NCI-H1048 (cell line): ENCODE measurements around the gene CLIC3.

ENCODE experiments used
- DNase-seq: peaks from one replicate; lab custom pipeline; 2025; lab: John Stamatoyannopoulos, UW

CLIC3 gene

DNA sequence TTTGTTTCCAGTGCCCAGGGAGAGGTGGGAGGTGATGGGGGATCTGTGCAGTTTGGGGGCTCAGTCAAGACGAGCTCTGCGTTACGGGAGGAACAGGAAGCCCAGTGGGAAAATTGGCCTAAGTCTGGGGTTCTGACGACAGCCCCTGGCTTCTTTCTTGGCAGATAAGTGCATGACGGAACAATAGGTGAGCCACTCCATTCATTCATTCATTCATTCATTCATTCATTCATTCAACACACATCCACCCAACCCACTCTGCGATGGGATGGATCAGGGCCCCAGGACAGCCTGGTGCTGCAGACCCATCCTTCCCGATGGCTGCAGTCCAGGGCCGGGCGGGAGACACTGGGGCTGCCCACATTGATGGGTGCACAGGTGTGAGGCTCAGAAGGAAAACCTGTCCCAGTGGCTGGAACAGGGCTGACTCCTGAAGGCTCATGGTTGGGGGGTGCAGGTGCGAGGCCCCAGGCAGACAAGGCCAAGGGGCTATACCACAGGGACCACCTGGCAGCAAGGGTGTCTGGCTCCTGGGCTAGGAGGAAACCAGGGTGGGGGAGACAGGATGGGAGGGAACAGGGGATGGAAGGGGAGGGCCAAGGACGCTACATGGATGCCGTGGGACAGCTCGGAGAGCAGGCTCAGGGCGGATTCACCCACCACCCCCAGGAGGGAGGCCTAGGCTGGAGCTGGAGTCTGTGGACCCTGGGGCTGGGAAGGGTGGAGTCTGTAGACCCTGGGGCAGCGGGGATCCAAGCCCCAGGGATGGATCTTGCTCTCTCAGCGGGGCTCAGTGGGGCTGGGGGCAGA is 15.5 kb downstream of the CLIC3 start:
- DNase-seq = no peak

DNA sequence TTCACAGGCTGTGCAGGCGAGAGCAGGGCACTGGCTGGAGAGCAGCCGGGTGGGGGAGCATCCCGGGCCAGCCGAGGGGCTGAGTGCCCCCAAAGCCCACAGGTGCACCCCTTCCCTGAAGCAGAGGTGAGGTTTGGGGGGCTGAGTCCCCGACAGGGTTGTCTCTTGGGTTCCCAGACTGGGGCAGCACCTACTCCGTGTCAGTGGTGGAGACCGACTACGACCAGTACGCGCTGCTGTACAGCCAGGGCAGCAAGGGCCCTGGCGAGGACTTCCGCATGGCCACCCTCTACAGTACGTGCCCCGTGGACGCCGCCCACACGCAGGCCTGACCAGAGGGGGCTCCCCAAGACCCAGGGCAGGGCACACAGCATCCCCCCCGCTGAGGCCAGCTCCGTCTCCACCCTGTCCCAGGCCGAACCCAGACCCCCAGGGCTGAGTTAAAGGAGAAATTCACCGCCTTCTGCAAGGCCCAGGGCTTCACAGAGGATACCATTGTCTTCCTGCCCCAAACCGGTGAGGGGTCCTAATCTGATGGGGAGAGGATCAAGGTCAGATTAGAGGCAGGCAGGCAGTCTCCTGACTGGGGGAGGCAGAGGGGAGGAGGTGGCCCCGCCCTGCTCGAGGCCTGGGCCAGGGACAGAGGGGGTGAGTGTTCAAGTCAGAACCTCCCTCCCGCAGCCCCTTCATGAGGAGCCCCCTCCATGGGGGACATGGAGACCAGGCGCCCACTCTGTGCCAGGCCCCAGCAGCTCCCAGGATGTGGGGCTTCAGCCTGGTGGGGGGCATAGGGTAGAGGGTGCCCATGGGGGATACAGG is 16.4 kb downstream of the CLIC3 start:
- no peak for DNase-seq

DNA sequence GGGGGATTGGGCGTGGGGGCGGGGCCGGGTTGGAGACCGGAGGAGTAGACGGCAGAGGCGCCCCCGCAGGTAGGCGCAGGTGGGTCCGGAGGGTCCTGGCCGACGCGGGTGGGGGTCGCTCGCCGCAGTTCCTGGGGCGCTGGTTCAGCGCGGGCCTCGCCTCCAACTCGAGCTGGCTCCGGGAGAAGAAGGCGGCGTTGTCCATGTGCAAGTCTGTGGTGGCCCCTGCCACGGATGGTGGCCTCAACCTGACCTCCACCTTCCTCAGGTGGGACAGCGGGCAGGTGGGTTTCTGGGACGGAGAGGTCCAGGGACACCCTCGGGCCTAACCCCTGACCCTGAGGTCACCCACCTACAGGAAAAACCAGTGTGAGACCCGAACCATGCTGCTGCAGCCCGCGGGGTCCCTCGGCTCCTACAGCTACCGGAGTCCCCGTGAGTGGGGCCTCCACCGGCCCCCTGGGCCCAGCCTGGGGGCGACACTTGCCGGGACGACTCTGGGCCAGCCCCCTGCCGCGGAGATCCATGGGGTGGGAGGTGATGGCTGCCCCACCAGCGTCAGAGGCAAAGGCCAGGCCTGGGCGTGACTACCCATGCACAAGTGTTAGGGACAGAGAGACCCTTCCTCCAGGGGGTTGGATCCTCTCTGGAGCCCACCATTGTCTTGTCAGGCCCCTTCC is 17.4 kb downstream of the CLIC3 start:
- no peak for DNase-seq

DNA sequence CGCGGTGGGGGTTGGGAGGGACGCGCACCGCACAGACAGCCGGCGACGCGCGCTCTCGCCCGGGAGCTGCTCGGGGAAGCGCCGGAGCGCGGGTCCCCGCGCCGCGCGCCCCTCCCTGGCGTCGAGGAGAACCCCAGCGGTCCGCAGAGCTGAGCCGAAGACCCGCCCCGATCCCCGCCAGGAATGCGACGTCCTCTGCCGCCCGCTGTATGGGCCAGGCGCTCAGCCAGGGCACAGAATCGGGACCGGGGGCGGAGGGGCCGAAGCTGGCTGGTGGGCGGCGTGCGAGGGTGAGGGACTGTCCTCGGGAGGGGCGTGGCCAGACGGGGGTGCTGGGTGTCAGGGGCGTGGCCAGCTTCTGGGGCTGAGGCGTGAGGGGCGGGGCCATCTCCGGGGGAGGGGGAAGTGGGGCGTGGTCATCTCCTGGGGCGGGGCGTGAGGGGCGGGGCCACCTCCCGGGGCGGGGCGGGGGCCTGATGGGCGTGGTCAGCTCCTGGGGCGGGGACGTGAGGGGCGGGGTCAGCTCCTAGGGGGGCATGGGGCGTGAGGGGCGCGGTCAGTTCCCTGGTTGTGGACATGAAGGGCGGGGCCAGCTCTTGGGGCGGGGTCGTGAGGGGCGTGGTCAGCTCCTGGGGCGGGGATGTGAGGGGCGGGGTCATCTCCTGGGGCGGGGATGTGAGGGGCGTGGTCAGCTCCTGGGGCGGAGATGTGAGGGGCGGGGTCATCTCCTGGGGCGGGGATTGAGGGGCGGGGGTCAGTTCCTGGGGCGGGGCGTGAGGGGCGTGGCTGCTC is 18.1 kb downstream of the CLIC3 start:
- DNase-seq = peak; percentile 80

DNA sequence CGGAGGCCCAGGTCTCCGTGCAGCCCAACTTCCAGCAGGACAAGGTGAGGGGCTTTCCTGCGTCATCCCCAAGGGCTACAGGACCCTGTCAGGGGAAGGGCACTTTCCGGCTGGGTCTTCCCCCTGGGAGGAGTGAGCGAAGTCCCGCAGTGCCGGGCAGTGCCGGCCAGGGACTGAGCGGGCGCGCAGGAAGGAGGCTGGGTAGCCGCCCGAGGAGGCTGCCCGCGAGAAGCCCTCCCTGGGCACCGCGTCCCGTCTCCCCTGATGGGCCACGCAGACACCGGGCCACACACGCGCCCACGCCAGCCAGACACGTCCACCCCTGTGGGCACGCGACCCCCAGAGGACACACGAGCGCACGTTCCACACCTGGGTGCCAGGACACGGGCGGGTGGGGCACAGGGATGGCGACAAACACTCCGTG is 18.7 kb downstream of the CLIC3 start:
- DNase-seq = no peak

DNA sequence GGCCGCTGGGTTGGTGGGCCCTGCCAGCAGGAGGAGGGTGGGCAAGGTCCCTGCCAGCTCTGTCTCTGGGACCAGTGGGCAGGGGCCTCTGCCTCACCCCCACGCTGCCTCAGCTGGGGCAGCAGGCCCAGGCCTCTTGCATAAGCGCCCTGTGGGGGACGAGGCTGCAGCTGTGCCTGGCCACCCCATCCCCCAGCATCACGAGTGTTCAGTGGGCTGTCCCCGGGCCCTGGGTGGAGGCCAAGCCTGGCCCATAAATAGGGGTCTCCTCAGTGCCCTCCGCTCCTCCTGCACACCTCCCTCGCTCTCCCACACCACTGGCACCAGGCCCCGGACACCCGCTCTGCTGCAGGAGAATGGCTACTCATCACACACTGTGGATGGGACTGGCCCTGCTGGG is 19.1 kb downstream of the CLIC3 start, which contains the start of gene PTGDS:
Gene PTGDS, plus strand, starts transcription at position 282 of the 400 bp plus-strand sequence. Its CDS starts 75 bp downstream, at position 357.
- DNase-seq = no peak

DNA sequence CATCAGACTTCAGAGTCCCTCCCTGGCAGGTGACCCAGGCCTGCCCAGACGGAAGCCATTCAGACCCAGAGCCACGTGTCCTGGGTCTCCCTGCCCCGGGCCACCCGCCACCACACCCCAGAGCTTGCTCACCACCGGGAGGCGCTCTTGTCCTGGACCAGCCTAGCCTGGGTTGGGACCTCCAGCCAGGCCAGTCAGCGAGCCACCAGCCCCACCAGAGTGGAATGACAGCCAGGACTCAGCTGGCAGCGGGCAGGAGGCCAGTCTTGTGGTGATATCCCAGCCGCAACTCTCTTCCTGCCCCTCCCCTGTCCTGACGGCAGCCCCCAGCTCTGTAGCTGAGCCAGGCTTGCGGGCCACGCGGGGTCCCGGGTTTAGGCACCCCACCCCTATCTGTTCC is 20.7 kb downstream of the CLIC3 start:
- DNase-seq = no peak

DNA sequence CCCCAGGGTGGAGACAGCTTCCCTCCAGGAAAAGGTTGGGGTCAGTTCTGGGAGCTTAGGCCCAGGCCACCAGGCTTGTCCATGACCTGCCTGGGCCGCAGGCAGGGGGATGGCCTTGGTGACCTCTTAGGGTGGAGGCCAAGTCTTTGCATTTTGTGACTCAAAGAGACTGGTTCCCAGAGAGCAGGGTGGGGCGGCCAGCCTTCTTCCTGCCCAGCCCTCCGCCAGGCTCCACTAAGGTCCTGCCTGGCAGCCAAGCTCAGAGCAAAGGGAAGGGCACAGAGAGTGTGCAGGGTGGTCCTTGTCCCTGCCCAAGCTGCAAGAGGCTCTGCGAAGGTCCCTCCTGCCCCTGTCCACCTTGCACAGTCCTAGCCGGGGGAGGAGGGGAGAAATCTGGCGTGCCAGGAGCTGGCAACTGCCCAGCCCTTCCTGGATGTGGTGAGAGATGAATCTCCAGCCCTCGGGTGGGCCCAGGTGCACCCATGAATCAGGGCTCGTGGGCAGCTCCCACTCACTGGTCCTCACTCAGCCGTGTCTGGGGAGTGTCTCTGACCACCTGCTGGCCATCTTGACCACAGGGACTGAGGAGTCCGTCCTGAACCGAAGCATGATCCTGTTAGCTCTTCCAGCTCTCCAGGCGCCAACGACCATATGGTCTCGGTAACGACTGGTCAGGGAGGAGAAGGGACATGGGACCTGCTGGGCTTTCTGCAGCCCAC is 21.4 kb downstream of the CLIC3 start:
- DNase-seq = no peak

DNA sequence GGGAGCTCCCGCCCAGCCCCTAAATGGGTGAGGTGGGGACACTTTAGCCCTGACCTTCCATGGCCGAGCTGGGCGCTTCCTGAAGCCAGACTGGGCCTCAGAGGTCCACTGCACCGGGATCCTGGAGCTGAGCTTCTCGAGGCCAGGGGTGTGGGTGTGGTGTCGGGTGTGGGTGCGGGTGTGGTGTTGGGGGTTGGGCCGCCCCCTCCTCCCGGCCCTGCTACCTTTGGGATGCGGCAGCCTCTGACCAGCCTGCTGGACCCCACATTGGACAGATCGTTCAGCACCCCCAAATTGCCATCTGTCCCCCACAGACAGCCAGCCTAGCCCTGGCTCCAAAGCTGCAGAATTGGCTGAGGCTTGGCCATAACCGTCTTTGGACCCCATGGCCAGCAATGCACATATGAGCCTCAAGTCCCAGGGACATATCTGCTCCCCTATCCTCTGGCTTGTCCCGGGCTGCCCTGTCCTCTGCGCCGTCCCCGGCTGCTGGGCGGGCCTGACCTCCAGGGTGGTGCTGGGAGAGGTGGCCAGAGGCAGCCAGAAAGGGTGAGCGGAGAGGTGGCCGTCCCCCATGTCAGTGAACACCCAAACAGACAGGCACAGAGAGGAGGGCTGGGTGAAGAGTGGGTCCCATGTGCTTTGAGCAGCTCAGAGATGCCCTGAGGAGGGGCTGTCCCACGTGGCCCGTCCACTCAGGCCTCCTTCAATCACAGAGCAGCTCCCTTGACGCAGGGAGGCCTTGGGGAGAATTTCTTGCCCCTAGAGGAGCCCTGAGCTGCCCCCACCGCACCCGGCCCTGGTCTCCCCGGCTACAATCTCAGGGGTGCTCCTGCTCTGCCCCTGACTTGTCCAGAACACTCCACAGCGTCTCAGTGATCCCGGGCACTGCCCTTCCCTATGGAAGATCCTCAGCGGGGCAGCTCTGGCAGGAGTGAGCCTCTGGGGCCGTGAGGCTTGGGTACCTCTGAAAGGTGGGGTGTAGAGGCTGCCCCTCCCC is 22.4 kb downstream of the CLIC3 start:
- DNase-seq = no peak

DNA sequence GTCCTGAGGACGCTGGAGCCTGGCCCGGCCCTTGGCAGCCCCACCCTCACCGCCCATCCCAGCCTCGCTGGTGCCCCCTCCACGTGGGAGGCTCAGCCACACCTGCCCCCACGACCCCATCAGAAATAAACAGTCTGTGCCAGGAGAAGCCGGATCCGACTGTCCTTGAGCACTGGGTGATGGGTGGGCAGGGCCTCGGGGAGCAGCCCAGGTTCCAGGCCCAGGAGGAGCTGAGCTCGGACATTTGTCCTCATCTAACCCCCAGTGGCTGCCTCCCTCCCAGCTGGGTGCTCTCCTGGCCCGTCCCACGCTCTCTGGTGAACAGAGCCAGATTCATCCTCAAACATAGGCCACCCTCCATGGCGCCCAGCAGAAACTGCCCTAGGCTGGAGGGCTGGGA is 23.6 kb downstream of the CLIC3 start:
- no peak for DNase-seq

DNA sequence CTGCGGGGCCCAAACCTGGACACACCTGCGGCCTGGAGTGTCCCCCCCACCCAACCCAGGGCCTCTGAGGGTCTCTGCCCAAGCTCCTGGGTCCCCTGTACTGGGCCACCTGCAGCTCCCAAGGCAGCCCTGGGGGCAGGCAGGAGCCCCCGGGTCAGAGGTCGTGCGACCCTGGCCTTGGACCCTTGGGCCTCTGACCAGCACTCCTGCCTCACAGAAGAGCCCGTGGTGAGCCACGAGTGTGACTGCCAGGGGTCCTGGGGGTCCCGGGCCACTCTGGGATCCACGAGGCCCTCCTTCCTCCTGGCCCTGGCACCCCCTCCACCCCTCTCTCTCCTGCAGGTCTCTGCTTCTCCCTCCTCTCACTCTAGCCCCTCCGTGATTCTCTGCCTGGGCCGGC is 24.0 kb downstream of the CLIC3 start:
- DNase-seq = no peak

DNA sequence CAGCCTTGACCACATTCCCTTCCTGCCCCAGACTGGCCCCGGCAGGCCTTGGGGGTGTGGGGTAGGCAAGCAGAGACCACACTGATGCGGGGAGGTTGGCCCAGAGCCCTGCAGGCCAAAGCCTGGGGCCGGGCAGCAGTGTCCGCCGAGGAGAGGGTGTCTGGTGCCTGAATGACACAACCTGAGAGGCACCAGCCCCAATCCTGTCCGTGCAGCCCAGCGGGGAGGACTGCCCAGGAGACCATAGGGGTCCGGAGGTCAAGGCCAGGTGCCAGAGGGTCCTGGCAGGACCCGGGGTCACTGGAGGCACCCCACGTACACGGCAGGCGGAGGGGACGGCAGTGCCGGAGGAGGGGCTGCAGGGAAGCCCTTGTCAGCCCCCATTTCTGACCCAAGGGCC is 24.6 kb downstream of the CLIC3 start:
- no peak for DNase-seq

DNA sequence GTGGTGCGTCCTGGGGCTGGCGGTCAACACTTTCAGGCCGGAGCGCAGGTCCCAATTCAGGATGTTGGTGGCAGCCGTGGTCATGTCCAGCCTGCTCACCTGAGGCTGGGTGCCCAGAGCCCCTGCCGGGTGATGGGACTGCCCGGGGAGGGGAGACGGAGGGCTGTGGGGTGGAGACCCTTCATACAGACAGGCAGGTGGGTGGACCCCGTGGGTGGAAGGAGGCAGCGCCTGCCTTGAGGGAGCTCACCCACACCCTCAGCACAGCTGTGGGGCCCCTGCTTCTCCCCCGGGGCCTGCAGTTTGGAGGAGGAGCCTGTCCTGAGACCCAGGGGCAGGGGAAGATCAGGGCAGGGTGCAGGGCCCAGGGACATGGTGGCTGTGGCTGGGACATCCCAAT is 26.0 kb downstream of the CLIC3 start:
- DNase-seq = no peak

DNA sequence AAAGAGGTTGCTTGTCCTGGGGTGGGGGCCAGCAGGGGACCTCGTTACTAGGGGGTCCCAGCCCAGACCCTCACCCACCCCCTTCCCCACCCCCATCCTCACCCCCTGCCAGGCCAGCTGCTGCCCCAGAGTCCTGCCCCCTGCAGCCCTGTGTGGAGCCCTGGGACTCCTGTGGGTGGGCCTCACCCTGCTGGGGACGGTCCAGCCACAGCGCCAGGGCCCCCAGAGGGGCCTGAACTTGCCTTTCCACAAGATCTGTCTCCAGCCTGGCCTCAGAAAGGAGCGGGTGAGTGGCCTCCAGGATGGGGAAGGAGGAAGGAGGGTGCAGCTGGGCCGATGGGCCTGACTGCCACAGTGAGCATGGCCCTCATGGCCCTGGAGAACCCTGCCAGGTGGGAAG is 26.6 kb downstream of the CLIC3 start:
- no peak for DNase-seq

DNA sequence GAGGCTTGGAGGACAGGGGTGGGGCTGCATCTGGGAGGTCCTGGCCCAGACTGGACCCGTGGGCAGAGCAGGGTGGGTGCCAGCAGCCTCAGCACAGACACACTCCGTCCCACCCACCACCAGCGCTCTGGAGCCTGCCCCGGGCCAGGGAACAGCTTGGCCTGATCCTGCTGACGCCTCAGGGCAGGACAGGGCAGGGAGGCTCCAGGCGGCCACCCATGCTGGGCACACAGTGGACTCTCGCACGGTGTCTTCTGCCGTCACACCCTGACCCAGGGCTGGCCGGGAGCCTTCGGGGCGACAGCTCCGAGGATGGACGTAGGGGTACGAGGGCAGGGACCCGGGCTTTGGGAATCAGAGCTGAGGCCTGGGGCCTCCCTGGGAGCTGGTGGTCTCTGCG is 27.2 kb downstream of the CLIC3 start:
- no peak for DNase-seq

DNA sequence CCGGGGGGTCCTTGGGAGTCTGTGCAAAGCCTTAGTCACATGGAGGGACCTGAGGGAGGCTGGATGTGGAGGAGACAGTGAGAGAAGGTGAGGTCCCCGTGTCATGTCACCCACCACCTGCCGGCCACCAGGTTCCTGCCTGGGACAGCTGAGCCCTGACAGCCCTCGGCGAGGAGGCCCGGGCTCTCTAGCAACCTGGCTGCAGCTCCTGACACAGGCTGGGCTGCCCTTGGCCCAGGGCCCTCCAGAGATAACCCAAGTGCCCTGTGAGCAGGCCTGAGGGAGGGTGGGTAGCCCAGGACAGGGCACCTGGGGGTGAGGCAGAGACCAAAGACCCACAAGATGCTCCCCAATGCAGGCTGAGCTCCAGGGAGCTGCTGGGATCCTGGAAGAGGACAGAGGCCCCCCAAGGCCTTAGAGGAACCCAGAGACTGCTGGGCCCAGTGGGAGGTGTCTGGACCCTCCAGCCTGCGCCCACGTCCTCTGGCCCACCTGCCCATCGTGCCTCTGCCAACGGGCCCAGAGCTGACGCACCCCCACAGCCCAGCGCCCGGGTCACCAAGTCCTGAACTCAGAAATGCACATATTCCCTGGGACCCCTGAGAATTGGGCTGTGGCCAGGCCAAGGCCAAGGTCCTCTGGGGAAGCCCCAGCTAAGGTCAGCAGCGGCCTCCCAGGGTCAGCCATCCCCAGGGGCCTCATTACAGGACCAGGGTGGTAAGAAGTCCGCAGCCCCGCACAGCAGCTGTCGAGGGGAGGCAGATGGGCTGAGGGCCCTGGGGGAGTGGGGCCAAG is 27.8 kb downstream of the CLIC3 start:
- no peak for DNase-seq

DNA sequence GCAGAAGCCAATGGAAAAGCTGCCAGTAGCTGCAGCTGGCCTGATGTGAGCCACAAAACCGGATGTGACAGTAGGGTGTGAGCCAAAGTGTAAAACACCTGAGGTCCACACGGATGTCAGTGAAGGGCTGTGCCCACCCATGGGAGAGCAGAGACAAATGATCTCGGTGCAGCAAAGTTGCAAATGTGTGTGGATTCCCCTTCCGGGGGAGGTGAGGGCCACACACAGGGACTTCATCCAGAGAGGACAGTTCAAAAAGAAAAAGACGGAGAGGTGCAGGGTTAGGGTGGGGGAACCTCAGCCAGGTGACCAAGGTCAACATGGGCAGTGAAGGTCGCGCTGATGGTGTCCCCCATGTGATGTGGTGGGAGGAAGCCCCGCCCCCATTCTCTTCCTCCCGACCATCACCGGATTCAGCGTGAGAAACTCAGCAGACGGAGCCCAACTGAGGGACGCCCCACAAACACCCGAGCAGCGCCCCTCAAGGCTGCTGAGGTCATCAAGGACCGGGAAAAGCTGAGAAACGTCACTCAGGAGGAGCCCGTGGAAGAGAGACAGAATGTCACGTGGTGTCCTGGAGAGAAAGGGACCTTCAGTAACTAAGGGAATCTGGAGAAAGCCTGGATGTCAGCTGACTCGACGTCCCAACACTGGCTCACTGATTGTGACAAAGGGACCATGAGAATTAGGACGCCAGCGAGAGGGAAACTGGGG is 30.4 kb downstream of the CLIC3 start:
- DNase-seq = no peak

DNA sequence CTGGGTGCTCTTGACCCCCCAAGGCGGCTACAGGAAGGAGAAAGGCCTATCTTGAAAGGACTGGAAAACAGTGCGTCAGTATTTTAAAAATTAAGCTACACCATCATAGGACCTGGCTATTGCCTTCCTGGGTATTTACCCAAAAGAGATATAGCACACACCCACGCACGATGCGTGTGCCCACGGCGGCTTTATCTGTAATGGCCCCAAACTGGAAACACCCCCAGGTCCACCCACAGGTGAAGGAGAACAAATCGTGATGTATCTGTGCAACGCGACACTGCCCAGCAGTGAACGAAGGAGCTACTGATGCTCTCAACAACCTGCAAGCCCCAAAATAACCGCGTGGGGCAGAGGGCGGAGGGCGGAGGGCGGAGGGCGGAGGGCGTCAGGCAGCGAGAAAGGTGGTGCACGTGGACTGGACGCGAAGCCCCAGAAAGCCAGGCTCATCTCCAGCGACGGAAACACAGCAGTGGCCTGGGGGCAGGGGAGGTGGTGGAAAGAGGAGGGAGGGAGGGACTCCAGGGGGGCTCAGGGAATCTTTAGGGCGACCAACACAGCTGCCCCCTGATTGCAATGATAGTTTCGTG is 31.4 kb downstream of the CLIC3 start:
- no peak for DNase-seq
